ENCODE measurements around the gene FAM13A. TPM values are rescaled to one million over a fixed set of nuclear protein-coding genes. Genes with fewer than 3 reads are reported as not detected.
A peak's percentile ranks its signal among the peaks of the same experiment; 100 is the strongest.

The FAM13A gene
- total RNA-seq, 1 experiment from 2014 or later = 26.7 TPM

GRCh38 chr4:88696630-88697029 lies 360.4 kb downstream of the FAM13A start:
- H4K20me1 ChIP-seq (ENCODE audit: insufficient read depth) = no peaks in the 10 kb centered on the region
- no peak overlapping the region for H3K4me3 ChIP-seq
- no peaks in the 10 kb centered on the region for H3F3A ChIP-seq (ENCODE audit: insufficient read depth, low read depth)
- no peaks in the 10 kb centered on the region for H3K79me2 ChIP-seq (ENCODE audit: low read depth)
- no peak overlapping the region for H2AFZ ChIP-seq
- no peak for DNase-seq
- no peak overlapping the region for H3K27ac ChIP-seq
- H3K4me1 ChIP-seq (replicated peaks; ENCODE audit: insufficient read depth) = no peaks in the 10 kb centered on the region
- no peaks in the 10 kb centered on the region for H3K9me2 ChIP-seq (ENCODE audit: insufficient read depth)
- no TSS peak for BruUV-seq (replicated peaks)
- ChIA-PET POLR2A (ENCODE audit: unreplicated experiment) (interaction anchor here (0.7 kb wide), 1 partner anchor 49 kb away, joined by 3 read pairs; no protein-coding TSS in a partner anchor), CTCF (no interaction called here)
- H3K27me3 ChIP-seq (ENCODE audit: insufficient read depth, low read depth) = no peaks in the 10 kb centered on the region
- H3K36me3 ChIP-seq (ENCODE audit: low read depth) = no peaks in the 10 kb centered on the region
- TF ChIP-seq EZH2 (IDR thresholded peaks at IDR 0.05; ENCODE audit: low read depth) = no peak
- H3K4me2 ChIP-seq = peak overlapping the region; percentile 67; the same call in 1 of the 2 replicates
- no peaks in the 10 kb centered on the region for H3K9me3 ChIP-seq (ENCODE audit: insufficient read depth, low read depth)
- intact Hi-C loops (cut with micrococcal nuclease; ENCODE audit: unreplicated experiment) = no loop called here

GRCh38 chr4:88693792-88694191 lies 363.2 kb downstream of the FAM13A start:
- CTCF ChIA-PET = no interaction called here
- H3K4me3 ChIP-seq = no peak overlapping the region
- H3K4me1 ChIP-seq (replicated peaks; ENCODE audit: insufficient read depth) = no peaks in the 10 kb centered on the region
- no TSS peak for BruUV-seq (replicated peaks)
- TF ChIP-seq EZH2 (IDR thresholded peaks at IDR 0.05; ENCODE audit: low read depth) (no peak), CTCF (conservative IDR thresholded peaks at IDR 0.05) (no peak)
- H3K4me2 ChIP-seq = no peak overlapping the region
- no peaks in the 10 kb centered on the region for H3K79me2 ChIP-seq (ENCODE audit: low read depth)
- DNase-seq = no peak
- intact Hi-C loops (cut with micrococcal nuclease; ENCODE audit: unreplicated experiment) = no loop called here
- no peaks in the 10 kb centered on the region for H3K27me3 ChIP-seq (ENCODE audit: insufficient read depth, low read depth)
- H3F3A ChIP-seq (ENCODE audit: insufficient read depth, low read depth) = no peaks in the 10 kb centered on the region
- no peaks in the 10 kb centered on the region for H4K20me1 ChIP-seq (ENCODE audit: insufficient read depth)
- H3K36me3 ChIP-seq (ENCODE audit: low read depth) = no peaks in the 10 kb centered on the region
- no peak overlapping the region for H2AFZ ChIP-seq
- H3K27ac ChIP-seq = no peak overlapping the region
- no peaks in the 10 kb centered on the region for H3K9me3 ChIP-seq (ENCODE audit: insufficient read depth, low read depth)
- H3K9me2 ChIP-seq (ENCODE audit: insufficient read depth) = no peaks in the 10 kb centered on the region
- POLR2A ChIA-PET (ENCODE audit: unreplicated experiment) = no interaction called here

DNA sequence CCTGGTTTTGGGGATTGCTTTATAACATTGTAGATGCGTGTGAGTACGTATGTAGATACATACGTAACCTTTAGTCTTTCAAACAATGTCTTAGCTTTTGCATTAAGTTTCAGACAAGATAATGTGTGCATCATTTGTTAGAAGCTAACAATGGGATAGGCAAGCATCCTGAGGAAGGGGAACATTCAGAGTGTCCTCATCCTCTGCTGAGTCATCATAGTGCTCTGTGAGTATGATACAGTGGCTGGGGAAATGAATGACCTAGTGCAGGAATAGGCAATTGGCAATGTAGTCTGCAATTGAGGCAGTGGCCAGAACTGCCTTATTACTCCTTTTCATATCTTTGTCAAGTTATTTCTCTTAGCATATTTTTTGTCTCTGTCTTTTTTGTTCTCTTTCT lies 366.6 kb downstream of the FAM13A start:
- Histone ChIP-seq H3K27me3 (ENCODE audit: insufficient read depth, low read depth) (no peaks in the 10 kb centered on the region), H3K36me3 (ENCODE audit: low read depth) (no peaks in the 10 kb centered on the region), H3K4me1 (replicated peaks; ENCODE audit: insufficient read depth) (no peaks in the 10 kb centered on the region), H3K4me2 (no peak overlapping the region), H4K20me1 (ENCODE audit: insufficient read depth) (no peaks in the 10 kb centered on the region), H3F3A (ENCODE audit: insufficient read depth, low read depth) (no peaks in the 10 kb centered on the region), H3K9me3 (ENCODE audit: insufficient read depth, low read depth) (no peaks in the 10 kb centered on the region), H3K79me2 (ENCODE audit: low read depth) (no peaks in the 10 kb centered on the region), H3K4me3 (no peak overlapping the region), H3K9me2 (ENCODE audit: insufficient read depth) (no peaks in the 10 kb centered on the region), H3K27ac (no peak overlapping the region), H2AFZ (no peak overlapping the region)
- BruUV-seq (replicated peaks) = no TSS peak
- TF ChIP-seq CTCF (conservative IDR thresholded peaks at IDR 0.05) (no peak), EZH2 (IDR thresholded peaks at IDR 0.05; ENCODE audit: low read depth) (no peak)
- no peak for DNase-seq
- ChIA-PET POLR2A (ENCODE audit: unreplicated experiment) (no interaction called here), CTCF (no interaction called here)
- intact Hi-C loops (cut with micrococcal nuclease; ENCODE audit: unreplicated experiment) = no loop called here

- H3K4me2 ChIP-seq = no peak overlapping the region
- no peak overlapping the region for H3K4me3 ChIP-seq
- BruUV-seq (replicated peaks) = no TSS peak
- no peaks in the 10 kb centered on the region for H4K20me1 ChIP-seq (ENCODE audit: insufficient read depth)
- H3K4me1 ChIP-seq (replicated peaks; ENCODE audit: insufficient read depth) = no peaks in the 10 kb centered on the region
- H2AFZ ChIP-seq = no peak overlapping the region
- no peak for DNase-seq
- H3K27me3 ChIP-seq (ENCODE audit: insufficient read depth, low read depth) = no peaks in the 10 kb centered on the region
- ChIA-PET CTCF (no interaction called here), POLR2A (ENCODE audit: unreplicated experiment) (no interaction called here)
- H3K36me3 ChIP-seq (ENCODE audit: low read depth) = no peaks in the 10 kb centered on the region
- no peak overlapping the region for H3K27ac ChIP-seq
- H3K9me2 ChIP-seq (ENCODE audit: insufficient read depth) = no peaks in the 10 kb centered on the region
- no peaks in the 10 kb centered on the region for H3K79me2 ChIP-seq (ENCODE audit: low read depth)
- TF ChIP-seq EZH2 (IDR thresholded peaks at IDR 0.05; ENCODE audit: low read depth) = no peak
- no peak for TF ChIP-seq CTCF (conservative IDR thresholded peaks at IDR 0.05)
- intact Hi-C loops (cut with micrococcal nuclease; ENCODE audit: unreplicated experiment) = no loop called here
- H3F3A ChIP-seq (ENCODE audit: insufficient read depth, low read depth) = no peaks in the 10 kb centered on the region
- no peaks in the 10 kb centered on the region for H3K9me3 ChIP-seq (ENCODE audit: insufficient read depth, low read depth)
Measured at GRCh38 chr4:88681209-88681608, 375.8 kb downstream of the FAM13A start.

Measured in PC-9 (cell line).